Measurements from ENCODE around the gene CTNNA3. TPM values are rescaled to one million over a fixed set of nuclear protein-coding genes. Genes with fewer than 3 reads are reported as not detected.

Gene CTNNA3
- total and polyA plus RNA-seq, 2 donors (not counting 3 experiments of a cell fraction or from before 2014, with no cell fraction given) = not detected

- H2AFZ ChIP-seq (ENCODE audit: low read depth, low read length) = no peak overlapping the region
- peak overlapping the region; percentile 14 for H3K27ac ChIP-seq (ENCODE audit: insufficient read depth, low read depth, low read length)
- intact Hi-C loops (cut with micrococcal nuclease) = loop anchor here (10.0 kb wide), 1 partner anchor 172 kb away; no protein-coding TSS in a partner anchor
- H3K4me1 ChIP-seq (ENCODE audit: control insufficient read depth, extremely low read depth, insufficient read depth, low read length) = peaks cover 17% of the 10 kb centered on the region
- H3K9me1 ChIP-seq (replicated peaks; ENCODE audit: control insufficient read depth, extremely low read depth, insufficient read depth, low read length) = no peaks in the 10 kb centered on the region
- H3K9me3 ChIP-seq (replicated peaks; ENCODE audit: control insufficient read depth, insufficient read depth, low read length) = no peaks in the 10 kb centered on the region
- POLR2A ChIA-PET = no interaction called here
- H4K20me1 ChIP-seq (replicated peaks; ENCODE audit: control insufficient read depth, extremely low read depth, insufficient read depth, low read length) = no peaks in the 10 kb centered on the region
- peak; percentile 86 for DNase-seq (ENCODE audit: low read depth, low spot score)
- CTCF ChIA-PET = interaction anchor here (1.0 kb wide), 1 partner anchor 81 kb away, joined by 3 read pairs; no protein-coding TSS in a partner anchor
- dilution Hi-C loops (cut with MboI; ENCODE audit: extremely low pct_ligation_motif_present, low sequenced_read_pairs) = no loop called here
- BruUV-seq (replicated peaks) = TSS peak; percentile 49
- TF ChIP-seq JUN (IDR thresholded peaks at IDR 0.05; ENCODE audit: borderline replicate concordance, insufficient read depth, insufficient read length, low read depth) (peak; percentile 70), MYC (IDR thresholded peaks at IDR 0.05; ENCODE audit: low read depth, low read length) (no peak)
- FAIRE-seq = peak; percentile 55
- H3K36me3 ChIP-seq (ENCODE audit: control insufficient read depth in 2 of 2, extremely low read depth in 1 of 2, insufficient read depth in 2 of 2, low read length in 2 of 2) = no peaks in the 10 kb centered on the region
- H3K9ac ChIP-seq (replicated peaks; ENCODE audit: extremely low read depth, insufficient read depth, low read length) = no peak overlapping the region
- no peaks in the 10 kb centered on the region for H3K79me2 ChIP-seq (ENCODE audit: control insufficient read depth, insufficient read depth, low read length)
- peak overlapping the region; percentile 45 for H3K4me2 ChIP-seq (ENCODE audit: insufficient read depth, low read length)
- no peaks in the 10 kb centered on the region for H3K27me3 ChIP-seq (ENCODE audit: control insufficient read depth in 2 of 2, insufficient read depth in 2 of 2, low read length in 2 of 2)
- H3K4me3 ChIP-seq (replicated peaks in 1 of 3; ENCODE audit: insufficient read depth in 1 of 3, low read depth in 1 of 3, low read length in 3 of 3) = no peak overlapping the region
These were observed 93.6 kb downstream of the CTNNA3 start for GRCh38 chr10:67602268-67602950.

GRCh38 chr10:67599597-67599996 lies 96.4 kb downstream of the CTNNA3 start:
- Histone ChIP-seq H3K36me3 (ENCODE audit: control insufficient read depth in 2 of 2, extremely low read depth in 1 of 2, insufficient read depth in 2 of 2, low read length in 2 of 2) (no peaks in the 10 kb centered on the region), H3K79me2 (ENCODE audit: control insufficient read depth, insufficient read depth, low read length) (no peaks in the 10 kb centered on the region), H3K27me3 (ENCODE audit: control insufficient read depth in 2 of 2, insufficient read depth in 2 of 2, low read length in 2 of 2) (no peaks in the 10 kb centered on the region), H3K9me3 (replicated peaks; ENCODE audit: control insufficient read depth, insufficient read depth, low read length) (no peaks in the 10 kb centered on the region), H3K27ac (ENCODE audit: insufficient read depth, low read depth, low read length) (no peak overlapping the region), H3K4me2 (ENCODE audit: insufficient read depth, low read length) (no peak overlapping the region), H4K20me1 (replicated peaks; ENCODE audit: control insufficient read depth, extremely low read depth, insufficient read depth, low read length) (no peaks in the 10 kb centered on the region), H3K9ac (replicated peaks; ENCODE audit: extremely low read depth, insufficient read depth, low read length) (no peak overlapping the region), H3K4me1 (ENCODE audit: control insufficient read depth, extremely low read depth, insufficient read depth, low read length) (peaks cover 5% of the 10 kb centered on the region), H3K9me1 (replicated peaks; ENCODE audit: control insufficient read depth, extremely low read depth, insufficient read depth, low read length) (no peaks in the 10 kb centered on the region), H2AFZ (ENCODE audit: low read depth, low read length) (no peak overlapping the region), H3K4me3 (replicated peaks in 1 of 3; ENCODE audit: insufficient read depth in 1 of 3, low read depth in 1 of 3, low read length in 3 of 3) (no peak overlapping the region)
- ChIA-PET POLR2A (no interaction called here), CTCF (no interaction called here)
- intact Hi-C loops (cut with micrococcal nuclease) = no loop called here
- no TSS peak for BruUV-seq (replicated peaks)
- FAIRE-seq = no peak
- TF ChIP-seq MYC (IDR thresholded peaks at IDR 0.05; ENCODE audit: low read depth, low read length) (no peak), MAX (IDR thresholded peaks at IDR 0.05; ENCODE audit: insufficient read depth, insufficient read length) (no peak), JUN (IDR thresholded peaks at IDR 0.05; ENCODE audit: borderline replicate concordance, insufficient read depth, insufficient read length, low read depth) (no peak), FOS (IDR thresholded peaks at IDR 0.05; ENCODE audit: borderline replicate concordance, insufficient read depth, low read length) (no peak), GATA2 (IDR thresholded peaks at IDR 0.05; ENCODE audit: insufficient read depth, insufficient read length, low read depth, low read length) (no peak), POLR2AphosphoS5 (IDR thresholded peaks at IDR 0.05; ENCODE audit: insufficient read depth, low read depth, low read length) (no peak), EZH2 (IDR thresholded peaks at IDR 0.05; ENCODE audit: borderline replicate concordance, low read depth, low read length, severe bottlenecking) (no peak), POLR2A (IDR thresholded peaks at IDR 0.05; ENCODE audit: low read depth, low read length) (no peak), CTCF (IDR thresholded peaks at IDR 0.05; ENCODE audit: extremely low read depth in 1 of 2, insufficient read depth in 1 of 2, low read depth in 1 of 2, low read length in 2 of 2) (no peak)
- dilution Hi-C loops (cut with MboI; ENCODE audit: extremely low pct_ligation_motif_present, low sequenced_read_pairs) = no loop called here
- DNase-seq (ENCODE audit: low read depth, low spot score) = no peak
